Measurements from ENCODE around the gene ZSCAN12.
"Not testable (repeated sequence)": the region's sequence is repeated elsewhere in the genome, so short reads cannot be mapped to it uniquely, and the experiment has no call there.

Gene ZSCAN12

GRCh38 chr6:28399350-28400121 is at the start of gene ZSCAN12:
TSS of gene ZSCAN12 (minus strand) at chr6:28399747. CDS start at chr6:28398405, 1,342 bp downstream.
- TF ChIP-seq CTCF (IDR thresholded peaks at IDR 0.05; ENCODE audit: extremely low read depth, missing control alignments) = peak; percentile 25
- DNase-seq (ENCODE audit: low spot score) = peak; percentile 82

GRCh38 chr6:28449056-28449455 is 49.5 kb upstream of the ZSCAN12 start:
- no peak for TF ChIP-seq CTCF (IDR thresholded peaks at IDR 0.05; ENCODE audit: extremely low read depth, missing control alignments)
- no peak for DNase-seq (ENCODE audit: low spot score)

- DNase-seq (ENCODE audit: low spot score) = not testable (repeated sequence)
Observed at GRCh38 chr6:28447512-28447906, 48.0 kb upstream of the ZSCAN12 start.

GRCh38 chr6:28446818-28447511 is 47.4 kb upstream of the ZSCAN12 start:
- no peak for DNase-seq (ENCODE audit: low spot score)

GRCh38 chr6:28444759-28445158 is 45.2 kb upstream of the ZSCAN12 start:
- DNase-seq (ENCODE audit: low spot score) = not testable (repeated sequence)

More at GRCh38 chr6:28446818-28447511, 47.4 kb upstream of the ZSCAN12 start:
- no peak for TF ChIP-seq CTCF (IDR thresholded peaks at IDR 0.05; ENCODE audit: extremely low read depth, missing control alignments)

- DNase-seq (ENCODE audit: low spot score) = peak; percentile 63
- no peak for TF ChIP-seq CTCF (IDR thresholded peaks at IDR 0.05; ENCODE audit: extremely low read depth, missing control alignments)
Observed at GRCh38 chr6:28443112-28443773, 43.7 kb upstream of the ZSCAN12 start, which contains the start of gene ZSCAN23. TSS of gene ZSCAN23 (minus strand) at chr6:28443491. CDS start at chr6:28436266, 7,225 bp downstream.

- TF ChIP-seq CTCF (IDR thresholded peaks at IDR 0.05; ENCODE audit: extremely low read depth, missing control alignments) = no peak
- no peak for DNase-seq (ENCODE audit: low spot score)
Observed at GRCh38 chr6:28442586-28442985, 43.0 kb upstream of the ZSCAN12 start.

- no peak for DNase-seq (ENCODE audit: low spot score)
- no peak for TF ChIP-seq CTCF (IDR thresholded peaks at IDR 0.05; ENCODE audit: extremely low read depth, missing control alignments)
Observed at GRCh38 chr6:28436404-28436803, 36.9 kb upstream of the ZSCAN12 start.
